ENCODE measurements around the gene IFI27L2. TPM values are rescaled to one million over a fixed set of nuclear protein-coding genes. Genes with fewer than 3 reads are reported as not detected.

IFI27L2 gene
- total RNA-seq, 6 experiments from 2014 or later = 1.8 to 7.9 (median 4.1) TPM; not detected in 1

DNA sequence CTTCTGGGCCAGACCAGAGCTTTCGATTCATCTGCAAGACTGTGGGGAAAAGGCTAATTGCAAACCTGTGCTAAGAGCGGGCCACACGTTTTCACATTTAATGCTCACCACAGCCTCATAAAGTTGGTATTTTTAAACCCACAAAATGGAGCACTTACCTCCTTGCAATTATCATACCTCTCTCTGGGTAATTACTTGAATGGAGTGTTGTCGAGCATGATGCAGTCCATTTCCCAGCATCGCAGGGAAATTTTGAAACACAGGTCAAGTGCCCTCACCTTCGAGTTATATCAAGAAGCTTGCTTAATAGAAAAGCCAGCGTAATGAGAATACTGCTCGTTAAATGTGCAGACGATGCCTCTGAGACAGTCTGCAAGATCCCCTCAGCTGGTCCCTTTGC lies 8.8 kb upstream of the IFI27L2 start:
- ATAC-seq (no peak), DNase-seq (no peak)
- Histone ChIP-seq H3K36me3 (no peaks in the 10 kb centered on the region), H3K4me3 (no peak overlapping the region), H3K27ac (no peak overlapping the region), H3K27me3 (no peaks in the 10 kb centered on the region), H3K9me3 (no peaks in the 10 kb centered on the region), H3K4me1 (no peaks in the 10 kb centered on the region)
- 59% methylated on average over 8 of the region's 9 CpGs for WGBS (ENCODE audit: insufficient coverage, low coverage, low lambda C conversion rate, missing lambda C conversion rate)
- intact Hi-C loops (cut with DNase I) = no loop called here
- TF ChIP-seq POLR2A (IDR thresholded peaks at IDR 0.05) (no peak), CTCF (IDR thresholded peaks at IDR 0.05) (no peak)

DNA sequence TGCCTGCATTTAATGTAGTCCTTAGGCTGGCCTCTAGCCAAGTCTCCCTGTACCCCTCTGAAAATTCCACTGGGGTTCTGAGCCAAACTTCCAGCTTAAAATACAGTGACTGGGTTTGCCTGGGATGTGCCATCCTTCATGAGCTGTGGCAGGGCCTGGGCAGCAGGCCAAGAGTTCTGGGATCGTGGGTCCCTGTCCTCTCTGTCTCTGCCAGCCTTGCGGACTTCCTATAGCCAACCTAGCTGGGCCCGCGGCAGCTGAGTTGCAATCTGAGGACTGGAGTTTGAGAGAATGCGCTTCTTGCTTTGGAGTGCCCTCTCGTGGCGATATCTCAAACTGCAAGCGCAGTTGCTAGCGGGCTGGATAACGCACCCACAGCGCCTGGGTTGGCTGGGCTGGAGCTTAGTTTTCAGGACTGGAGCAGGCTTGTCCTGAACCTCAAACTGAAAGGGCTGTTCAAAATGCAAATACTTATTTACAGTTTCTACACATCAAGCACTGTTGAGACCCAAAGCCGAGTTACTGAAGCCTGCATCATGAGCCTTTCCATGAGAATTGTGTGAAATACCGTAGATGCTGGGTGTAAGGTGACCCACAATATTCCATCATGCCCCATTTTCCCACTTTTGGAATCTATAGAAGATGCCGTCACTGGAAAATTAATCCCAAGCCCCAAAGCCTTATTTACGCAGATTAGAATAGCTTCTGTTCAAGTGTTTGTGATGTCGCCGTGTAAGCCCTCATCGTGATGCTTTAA lies 7.3 kb upstream of the IFI27L2 start:
- Histone ChIP-seq H3K27ac (no peak overlapping the region), H3K4me1 (no peaks in the 10 kb centered on the region), H3K4me3 (no peak overlapping the region), H3K36me3 (no peaks in the 10 kb centered on the region), H3K9me3 (no peaks in the 10 kb centered on the region), H3K27me3 (no peaks in the 10 kb centered on the region)
- DNase-seq (peak; percentile 87 to 89 (median 87)), ATAC-seq (peak; percentile 99 to 100 (median 100))
- WGBS (ENCODE audit: insufficient coverage, low coverage, low lambda C conversion rate, missing lambda C conversion rate) = 43% methylated on average over 10 of the region's 18 CpGs
- intact Hi-C loops (cut with DNase I) = no loop called here
- TF ChIP-seq CTCF (IDR thresholded peaks at IDR 0.05) (peak; percentile 93 to 98 (median 96)), POLR2A (IDR thresholded peaks at IDR 0.05) (no peak)

DNA sequence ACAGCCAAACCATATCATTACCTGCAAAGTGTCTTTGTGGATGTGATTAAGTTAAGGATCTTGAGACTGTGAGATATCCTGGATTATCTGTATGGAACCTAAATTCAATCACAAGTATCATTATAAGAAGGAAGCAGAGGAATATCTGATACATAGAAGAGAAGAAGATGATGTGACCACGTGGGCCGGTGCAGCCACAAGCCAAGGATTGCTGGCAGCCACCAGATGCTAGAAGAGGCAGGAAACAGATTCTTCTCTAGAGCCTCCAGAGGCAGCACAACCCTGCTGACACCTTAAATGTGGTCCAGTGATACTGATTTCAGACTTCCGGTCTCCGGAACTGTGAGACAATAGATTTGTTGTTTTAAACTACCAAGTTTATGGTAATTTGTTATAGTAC lies 6.1 kb upstream of the IFI27L2 start:
- 81% methylated on average over 4 of the region's 4 CpGs for WGBS (ENCODE audit: insufficient coverage, low coverage, low lambda C conversion rate, missing lambda C conversion rate)
- intact Hi-C loops (cut with DNase I) = no loop called here
- no peak for ATAC-seq
- H3K27me3 ChIP-seq = no peaks in the 10 kb centered on the region
- no peaks in the 10 kb centered on the region for H3K4me1 ChIP-seq
- no peak overlapping the region for H3K4me3 ChIP-seq
- DNase-seq = no peak
- no peak overlapping the region for H3K27ac ChIP-seq
- TF ChIP-seq CTCF (IDR thresholded peaks at IDR 0.05) = no peak
- no peak for TF ChIP-seq POLR2A (IDR thresholded peaks at IDR 0.05)
- H3K36me3 ChIP-seq = no peaks in the 10 kb centered on the region
- no peaks in the 10 kb centered on the region for H3K9me3 ChIP-seq

DNA sequence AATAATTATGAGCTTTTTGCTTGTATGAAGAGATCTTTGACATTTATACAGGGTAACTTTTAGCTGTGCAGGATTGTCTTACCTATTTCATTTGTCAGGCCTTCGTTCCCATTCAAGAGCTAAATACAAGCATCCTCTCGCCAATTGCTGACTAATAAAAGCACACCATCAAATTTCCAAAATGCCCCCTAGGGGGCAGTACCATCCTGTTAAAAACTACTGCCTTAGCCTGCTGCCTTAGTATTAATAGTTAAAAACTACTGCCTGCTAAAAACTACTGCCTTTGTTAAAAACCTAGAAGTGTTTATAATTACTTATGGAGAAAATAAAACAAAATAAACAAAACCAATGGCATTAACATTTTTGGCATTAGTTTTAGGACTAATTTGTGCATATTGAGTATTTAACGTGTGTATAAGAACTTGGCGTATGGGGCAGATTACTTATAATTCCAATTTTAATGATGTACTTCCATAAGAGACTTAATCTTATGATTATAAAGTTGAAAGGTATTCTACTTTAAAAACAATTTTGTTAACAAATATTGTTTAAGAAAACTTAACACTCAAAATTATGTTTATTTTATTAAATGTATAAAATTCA lies 3.0 kb upstream of the IFI27L2 start:
- intact Hi-C loops (cut with DNase I) = no loop called here
- Histone ChIP-seq H3K4me1 (peaks cover 0 to 7% (median 0%) of the 10 kb centered on the region in 4 donors), H3K36me3 (no peaks in the 10 kb centered on the region), H3K27me3 (no peaks in the 10 kb centered on the region), H3K4me3 (no peak overlapping the region), H3K27ac (no peak overlapping the region), H3K9me3 (no peaks in the 10 kb centered on the region)
- DNase-seq (no peak), ATAC-seq (peak; percentile 57 to 64 (median 61))
- TF ChIP-seq CTCF (IDR thresholded peaks at IDR 0.05) (peak; percentile 79 to 91 (median 82)), POLR2A (IDR thresholded peaks at IDR 0.05) (no peak)
- WGBS (ENCODE audit: insufficient coverage, low coverage, low lambda C conversion rate, missing lambda C conversion rate) = 38% methylated on average over 4 of the region's 4 CpGs
